ENCODE measurements around the gene COMMD9.

DNA sequence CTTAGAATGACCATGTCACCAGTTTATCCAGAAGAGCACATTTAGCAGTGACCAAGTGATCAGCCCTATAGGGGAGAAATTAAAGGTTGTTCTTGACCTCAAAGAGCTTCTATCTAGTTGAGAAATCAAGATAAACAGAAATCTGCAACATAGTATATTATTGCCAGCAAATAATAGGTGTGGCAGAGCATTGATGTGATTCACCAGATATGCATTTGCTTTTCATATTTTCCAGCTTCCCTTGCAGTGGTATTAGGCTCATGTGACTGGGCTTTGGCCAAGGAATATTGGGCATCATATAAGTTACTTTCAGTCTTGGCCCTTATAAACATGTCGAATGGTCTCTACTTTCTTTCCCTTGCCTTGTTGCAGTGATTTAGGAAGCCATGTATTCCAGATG is 34.5 kb downstream of the COMMD9 start:
- TF ChIP-seq, protein P1, sequence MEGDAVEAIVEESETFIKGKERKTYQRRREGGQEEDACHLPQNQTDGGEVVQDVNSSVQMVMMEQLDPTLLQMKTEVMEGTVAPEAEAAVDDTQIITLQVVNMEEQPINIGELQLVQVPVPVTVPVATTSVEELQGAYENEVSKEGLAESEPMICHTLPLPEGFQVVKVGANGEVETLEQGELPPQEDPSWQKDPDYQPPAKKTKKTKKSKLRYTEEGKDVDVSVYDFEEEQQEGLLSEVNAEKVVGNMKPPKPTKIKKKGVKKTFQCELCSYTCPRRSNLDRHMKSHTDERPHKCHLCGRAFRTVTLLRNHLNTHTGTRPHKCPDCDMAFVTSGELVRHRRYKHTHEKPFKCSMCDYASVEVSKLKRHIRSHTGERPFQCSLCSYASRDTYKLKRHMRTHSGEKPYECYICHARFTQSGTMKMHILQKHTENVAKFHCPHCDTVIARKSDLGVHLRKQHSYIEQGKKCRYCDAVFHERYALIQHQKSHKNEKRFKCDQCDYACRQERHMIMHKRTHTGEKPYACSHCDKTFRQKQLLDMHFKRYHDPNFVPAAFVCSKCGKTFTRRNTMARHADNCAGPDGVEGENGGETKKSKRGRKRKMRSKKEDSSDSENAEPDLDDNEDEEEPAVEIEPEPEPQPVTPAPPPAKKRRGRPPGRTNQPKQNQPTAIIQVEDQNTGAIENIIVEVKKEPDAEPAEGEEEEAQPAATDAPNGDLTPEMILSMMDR (conservative IDR thresholded peaks at IDR 0.05; ENCODE audit: low read depth, low read length): no peak
- no peak for TF ChIP-seq EZH2 (IDR thresholded peaks at IDR 0.05; ENCODE audit: borderline replicate concordance, low read depth, low read length, poor library complexity, severe bottlenecking)

Measured in A673 (cell line).